Measurements from ENCODE around the gene P2RY13.

The P2RY13 gene

DNA sequence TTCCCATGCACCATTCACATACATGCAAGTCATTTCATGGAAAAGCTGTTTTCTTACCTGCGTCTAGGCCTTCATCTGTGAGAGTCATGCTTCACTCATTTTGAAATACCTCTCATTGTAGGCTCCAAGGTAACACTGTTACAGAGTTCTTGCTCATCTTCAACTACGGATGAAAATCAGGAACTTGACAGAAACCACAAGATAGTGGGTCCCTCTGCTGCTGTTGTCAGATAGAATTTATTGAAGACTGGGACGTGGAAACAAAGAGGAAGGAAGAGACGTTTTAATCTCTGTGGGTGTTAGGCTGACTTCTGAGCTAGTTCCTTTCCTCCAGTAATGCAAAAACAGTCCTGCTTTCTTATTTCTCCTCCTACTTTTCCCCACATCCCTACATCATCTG, 51.1 kb downstream of the P2RY13 start, which contains the start of gene P2RY14:
TSS of gene P2RY14 (minus strand) at position 313 of the 400 bp plus-strand sequence. CDS start 64,226 bp downstream, outside the sequence.
- Histone ChIP-seq H3K27ac (replicated peaks; ENCODE audit: low read length) (no peak within 1 kb of the TSS), H3K4me2 (ENCODE audit: insufficient read depth, low read length, poor library complexity, severe bottlenecking) (no peak within 1 kb of the TSS), H3K79me1 (ENCODE audit: low read depth, low read length) (no peaks in the 10 kb centered on the region), H3K9ac (ENCODE audit: low read depth, low read length, poor library complexity) (no peak within 1 kb of the TSS), H2BK5ac (ENCODE audit: low read length) (no peak within 1 kb of the TSS), H2AK5ac (ENCODE audit: low read depth, low read length) (no peak within 1 kb of the TSS), H2BK15ac (ENCODE audit: low read length) (no peak within 1 kb of the TSS), H2BK12ac (ENCODE audit: low read length) (no peak within 1 kb of the TSS), H3K4me1 (ENCODE audit: control insufficient read depth in 2 of 2, insufficient read depth in 1 of 2, low read depth in 1 of 2, low read length in 2 of 2) (no peaks in the 10 kb centered on the region), H3K9me3 (replicated peaks in 1 of 2; ENCODE audit: control insufficient read depth in 2 of 2, insufficient read depth in 1 of 2, low read depth in 1 of 2, low read length in 2 of 2) (no peaks in the 10 kb centered on the region), H2BK120ac (ENCODE audit: low read depth, low read length) (no peak within 1 kb of the TSS), H3K4me3 (ENCODE audit: low read length in 2 of 2) (no peak within 1 kb of the TSS), H3K27me3 (ENCODE audit: control insufficient read depth in 3 of 3, insufficient read depth in 3 of 3, low read depth in 1 of 3, low read length in 3 of 3) (no peaks in the 10 kb centered on the region), H2AFZ (ENCODE audit: low read length) (no peak within 1 kb of the TSS), H4K8ac (ENCODE audit: low read depth, low read length) (no peak within 1 kb of the TSS), H3K23ac (ENCODE audit: low read depth, low read length, poor library complexity) (no peak within 1 kb of the TSS), H3K36me3 (replicated peaks in 1 of 2; ENCODE audit: control insufficient read depth in 2 of 2, insufficient read depth in 2 of 2, low read length in 2 of 2) (no peaks in the 10 kb centered on the region), H4K91ac (ENCODE audit: low read depth, low read length, poor library complexity) (no peak within 1 kb of the TSS), H3K18ac (ENCODE audit: low read length) (no peak within 1 kb of the TSS), H3K14ac (ENCODE audit: low read length) (no peak within 1 kb of the TSS), H3K4ac (ENCODE audit: low read length) (no peak within 1 kb of the TSS)
- no CpG with 5 or more reads among the region's 4 CpGs for whole genome bisulfite sequencing, 2 donors (ENCODE audit: extremely low coverage in 2 of 2, insufficient read length in 2 of 2, insufficient replicate concordance in 1 of 2)
- DNase-seq (ENCODE audit: low spot score): no peak

DNA sequence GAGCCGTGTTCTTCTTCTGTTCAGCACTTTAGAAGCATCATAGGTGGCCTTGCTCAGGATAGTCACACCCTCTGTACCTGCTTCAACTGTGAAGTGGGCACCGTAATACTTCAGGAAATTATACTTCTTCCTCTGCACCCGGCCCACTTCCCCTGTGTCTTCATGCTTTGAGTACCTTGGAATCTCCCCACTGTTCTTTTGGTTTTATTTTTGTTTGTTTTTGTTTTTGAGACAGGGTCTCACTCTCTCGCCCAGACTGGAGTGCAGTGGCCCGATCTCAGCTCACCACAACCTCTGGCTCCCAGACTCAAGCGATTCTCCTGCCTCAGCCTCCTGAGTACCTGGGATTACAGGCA, 52.7 kb downstream of the P2RY13 start:
- H3K4me3 ChIP-seq (ENCODE audit: low read length in 2 of 2): no peak overlapping the region
- no peak overlapping the region for H3K4me2 ChIP-seq (ENCODE audit: insufficient read depth, low read length, poor library complexity, severe bottlenecking)
- no peak overlapping the region for H2BK12ac ChIP-seq (ENCODE audit: low read length)
- no peak overlapping the region for H2BK5ac ChIP-seq (ENCODE audit: low read length)
- no peak overlapping the region for H3K18ac ChIP-seq (ENCODE audit: low read length)
- no peak overlapping the region for H3K4ac ChIP-seq (ENCODE audit: low read length)
- no peak overlapping the region for H3K9ac ChIP-seq (ENCODE audit: low read depth, low read length, poor library complexity)
- H4K91ac ChIP-seq (ENCODE audit: low read depth, low read length, poor library complexity): no peak overlapping the region
- H4K8ac ChIP-seq (ENCODE audit: low read depth, low read length): no peak overlapping the region
- no peak overlapping the region for H2BK120ac ChIP-seq (ENCODE audit: low read depth, low read length)
- H2BK15ac ChIP-seq (ENCODE audit: low read length): no peak overlapping the region
- no peak overlapping the region for H3K14ac ChIP-seq (ENCODE audit: low read length)
- H3K79me1 ChIP-seq (ENCODE audit: low read depth, low read length): no peaks in the 10 kb centered on the region
- no peaks in the 10 kb centered on the region for H3K36me3 ChIP-seq (replicated peaks in 1 of 2; ENCODE audit: control insufficient read depth in 2 of 2, insufficient read depth in 2 of 2, low read length in 2 of 2)
- no peak overlapping the region for H3K27ac ChIP-seq (replicated peaks; ENCODE audit: low read length)
- DNase-seq (ENCODE audit: low spot score): no peak
- no peak overlapping the region for H3K23ac ChIP-seq (ENCODE audit: low read depth, low read length, poor library complexity)
- H3K9me3 ChIP-seq (replicated peaks in 1 of 2; ENCODE audit: control insufficient read depth in 2 of 2, insufficient read depth in 1 of 2, low read depth in 1 of 2, low read length in 2 of 2): no peaks in the 10 kb centered on the region
- no CpG with 5 or more reads among the region's 6 CpGs for WGBS, 2 donors (ENCODE audit: extremely low coverage in 2 of 2, insufficient read length in 2 of 2, insufficient replicate concordance in 1 of 2)
- no peak overlapping the region for H2AK5ac ChIP-seq (ENCODE audit: low read depth, low read length)
- no peaks in the 10 kb centered on the region for H3K4me1 ChIP-seq (ENCODE audit: control insufficient read depth in 2 of 2, insufficient read depth in 1 of 2, low read depth in 1 of 2, low read length in 2 of 2)
- no peaks in the 10 kb centered on the region for H3K27me3 ChIP-seq (ENCODE audit: control insufficient read depth in 3 of 3, insufficient read depth in 3 of 3, low read depth in 1 of 3, low read length in 3 of 3)
- no peak overlapping the region for H2AFZ ChIP-seq (ENCODE audit: low read length)
